Progenitor cell of endocrine pancreas (in vitro differentiated cells): ENCODE results near the gene PAEP. TPM values are rescaled to one million over a fixed set of nuclear protein-coding genes. Genes with fewer than 3 reads are reported as not detected.
"Not testable (repeated sequence)": the region's sequence is repeated elsewhere in the genome, so short reads cannot be mapped to it uniquely, and the experiment has no call there.

ENCODE experiments used
- DNase-seq: peaks from one replicate; pipeline ENCODE4 v3.0.0; 2021; ENCODE audit warnings: low spot score; ENCODE audit not compliant: unreplicated experiment
- H3K27ac Mint-ChIP-seq: 2 replicates; pipeline ENCODE4 v1.8.0; 2021; ENCODE audit warnings: mild to moderate bottlenecking, moderate library complexity, mixed read lengths
- H3K27me3 Mint-ChIP-seq: 2 replicates; pipeline ENCODE4 v1.8.0; 2021; ENCODE audit warnings: mixed read lengths
- H3K36me3 Mint-ChIP-seq: 2 replicates; pipeline ENCODE4 v1.8.0; 2022; ENCODE audit warnings: mixed read lengths; ENCODE audit not compliant: insufficient read depth
- H3K4me1 Mint-ChIP-seq: 2 replicates; pipeline ENCODE4 v1.8.0; 2021; ENCODE audit warnings: low read depth, mixed read lengths
- H3K4me3 Mint-ChIP-seq: 2 replicates; pipeline ENCODE4 v1.8.0; 2021; ENCODE audit warnings: low read depth, mild to moderate bottlenecking, moderate library complexity, mixed read lengths
- H3K9me3 Mint-ChIP-seq: 2 replicates; pipeline ENCODE4 v1.8.0; 2021; ENCODE audit warnings: low read depth, mixed read lengths
- total RNA-seq: library from RNA; stranded (reverse); gene quantifications from 2 replicates; pipeline ENCODE4 v1.2.1, GENCODE V29; 2021
- TF ChIP-seq, protein P1 (sequence below): fragments of 200-600 bp; sonication (generic); IDR thresholded peaks from one replicate; pipeline ENCODE4 v1.5.0; 2021; ENCODE audit warnings: antibody characterized with exemption, mild to moderate bottlenecking; ENCODE audit not compliant: unreplicated experiment

The PAEP gene
- total RNA-seq, 1 donor from 2014 or later = not detected

DNA sequence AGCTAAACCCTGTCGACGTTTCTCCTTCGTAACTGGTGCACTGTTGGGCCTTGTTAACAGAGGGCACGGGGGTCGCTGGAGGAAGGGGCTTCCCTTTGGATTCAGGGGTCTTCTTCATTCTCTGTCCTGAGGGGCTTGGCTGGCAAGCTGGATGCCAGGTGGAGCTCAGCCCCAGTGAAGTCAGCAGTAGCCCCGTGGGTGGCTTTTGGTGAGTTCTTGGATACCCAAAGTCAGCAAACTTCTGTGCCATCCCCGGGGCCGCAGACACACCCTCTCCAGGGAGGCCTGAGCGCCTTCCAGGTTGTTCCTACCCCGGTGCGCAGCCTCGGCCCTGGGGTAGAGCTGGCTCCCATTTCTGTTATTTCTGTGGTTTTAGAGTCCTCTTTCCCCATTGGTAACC, 27.9 kb upstream of the PAEP start:
- Mint-ChIP-seq H3K4me3 (no peak overlapping the region), H3K27ac (no peak overlapping the region), H3K9me3 (no peaks in the 10 kb centered on the region), H3K27me3 (peaks cover 54% of the 10 kb centered on the region), H3K36me3 (no peaks in the 10 kb centered on the region), H3K4me1 (peaks cover 6% of the 10 kb centered on the region)
- TF ChIP-seq, protein P1, sequence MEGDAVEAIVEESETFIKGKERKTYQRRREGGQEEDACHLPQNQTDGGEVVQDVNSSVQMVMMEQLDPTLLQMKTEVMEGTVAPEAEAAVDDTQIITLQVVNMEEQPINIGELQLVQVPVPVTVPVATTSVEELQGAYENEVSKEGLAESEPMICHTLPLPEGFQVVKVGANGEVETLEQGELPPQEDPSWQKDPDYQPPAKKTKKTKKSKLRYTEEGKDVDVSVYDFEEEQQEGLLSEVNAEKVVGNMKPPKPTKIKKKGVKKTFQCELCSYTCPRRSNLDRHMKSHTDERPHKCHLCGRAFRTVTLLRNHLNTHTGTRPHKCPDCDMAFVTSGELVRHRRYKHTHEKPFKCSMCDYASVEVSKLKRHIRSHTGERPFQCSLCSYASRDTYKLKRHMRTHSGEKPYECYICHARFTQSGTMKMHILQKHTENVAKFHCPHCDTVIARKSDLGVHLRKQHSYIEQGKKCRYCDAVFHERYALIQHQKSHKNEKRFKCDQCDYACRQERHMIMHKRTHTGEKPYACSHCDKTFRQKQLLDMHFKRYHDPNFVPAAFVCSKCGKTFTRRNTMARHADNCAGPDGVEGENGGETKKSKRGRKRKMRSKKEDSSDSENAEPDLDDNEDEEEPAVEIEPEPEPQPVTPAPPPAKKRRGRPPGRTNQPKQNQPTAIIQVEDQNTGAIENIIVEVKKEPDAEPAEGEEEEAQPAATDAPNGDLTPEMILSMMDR = no peak
- DNase-seq = no peak

DNA sequence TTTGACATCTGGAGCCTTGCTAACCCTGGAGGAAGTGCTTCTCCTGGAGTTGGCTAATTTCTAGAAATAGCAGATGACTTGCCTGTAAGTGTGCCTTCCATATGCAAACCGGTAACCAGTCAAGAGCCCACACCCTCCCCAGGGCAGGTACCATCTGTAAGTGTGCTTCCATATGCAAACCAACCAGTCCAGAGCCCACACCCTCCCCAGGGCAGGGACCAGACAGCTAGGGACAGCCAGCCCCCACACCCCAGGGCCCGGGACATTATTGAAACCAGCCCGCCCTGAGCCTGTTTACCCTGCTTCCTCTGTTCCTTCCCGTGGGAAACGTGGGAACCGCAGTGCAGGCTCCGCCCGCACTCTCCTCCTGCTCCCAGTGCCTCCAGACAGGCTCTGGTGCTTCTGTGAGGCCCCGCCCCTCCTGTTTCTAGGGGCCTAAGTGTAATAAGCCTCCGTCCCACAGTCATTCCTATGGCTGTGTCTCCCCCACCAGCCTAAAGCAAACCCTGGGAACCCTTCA, 27.3 kb upstream of the PAEP start:
- not testable (repeated sequence) for H3K9me3 Mint-ChIP-seq, H3K4me1 Mint-ChIP-seq, H3K36me3 Mint-ChIP-seq, DNase-seq, H3K4me3 Mint-ChIP-seq
- Mint-ChIP-seq H3K27me3 (peaks cover 57% of the 10 kb centered on the region), H3K27ac (peak overlapping the region; percentile 51)

DNA sequence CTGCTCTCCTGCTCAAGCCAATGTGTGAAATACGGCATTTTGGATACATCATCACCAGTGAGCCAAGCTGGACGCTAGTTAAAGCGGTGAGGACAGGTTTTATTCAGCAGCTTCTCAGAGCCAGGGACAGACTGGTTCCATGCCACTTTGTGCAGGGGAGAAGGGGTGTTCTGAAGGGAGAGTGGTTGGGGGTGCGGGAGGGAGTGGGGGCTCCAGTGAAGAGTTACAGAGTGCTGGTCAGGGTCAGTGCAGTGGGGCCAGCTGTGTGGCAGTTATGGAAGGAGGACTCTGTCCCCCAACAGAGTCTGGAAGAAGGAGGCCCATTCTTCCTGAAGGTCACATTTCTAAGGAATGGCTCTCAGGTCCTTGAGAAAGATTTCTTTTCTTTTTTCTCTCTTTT, 26.7 kb upstream of the PAEP start:
- not testable (repeated sequence) for DNase-seq, H3K4me1 Mint-ChIP-seq, H3K9me3 Mint-ChIP-seq, H3K4me3 Mint-ChIP-seq, H3K27ac Mint-ChIP-seq, H3K36me3 Mint-ChIP-seq
- H3K27me3 Mint-ChIP-seq = peaks cover 56% of the 10 kb centered on the region

DNA sequence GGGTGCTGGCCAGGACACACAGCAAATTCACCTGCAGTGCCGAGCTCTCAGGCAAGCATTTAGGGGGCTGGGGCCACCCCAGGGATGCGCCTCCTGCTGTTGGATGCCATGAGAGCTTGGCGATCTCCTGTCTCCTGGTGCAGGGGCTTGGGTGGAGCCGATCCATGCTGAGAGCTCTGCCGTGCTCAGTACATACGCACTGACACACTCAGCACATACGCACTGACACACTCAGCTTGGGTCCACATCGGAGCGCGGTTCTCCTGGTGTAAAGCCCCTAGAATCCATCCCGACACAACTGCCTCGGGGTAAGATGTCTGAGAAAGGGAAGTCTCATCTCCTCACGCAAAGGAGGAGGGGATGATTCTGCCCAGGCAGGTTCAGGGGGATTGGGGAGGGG, 25.9 kb upstream of the PAEP start:
- DNase-seq, H3K36me3 Mint-ChIP-seq, H3K27ac Mint-ChIP-seq, H3K4me3 Mint-ChIP-seq, H3K4me1 Mint-ChIP-seq, H3K9me3 Mint-ChIP-seq: not testable (repeated sequence)
- peaks cover 59% of the 10 kb centered on the region for H3K27me3 Mint-ChIP-seq

DNA sequence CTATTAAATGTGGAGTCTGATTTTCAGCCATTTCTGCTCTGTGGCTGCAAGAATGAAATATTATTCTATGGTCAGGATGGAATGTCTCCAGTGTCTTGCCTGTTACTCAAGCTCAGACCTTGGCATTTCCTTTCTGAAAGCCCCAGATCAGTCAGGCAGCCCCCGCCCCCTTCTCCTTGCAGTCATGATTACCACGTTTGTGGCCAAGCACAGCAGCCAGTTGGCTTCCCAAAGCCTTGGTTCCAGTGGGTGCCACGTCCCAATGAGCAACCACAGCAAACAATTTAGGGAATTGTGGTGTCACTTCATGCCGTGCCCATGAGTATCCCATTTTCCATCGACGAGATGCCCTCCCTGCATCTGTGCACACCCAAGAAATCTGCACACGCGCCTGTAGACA, 25.3 kb upstream of the PAEP start:
- Mint-ChIP-seq H3K27me3 (peaks cover 60% of the 10 kb centered on the region), H3K27ac (no peak overlapping the region), H3K36me3 (no peaks in the 10 kb centered on the region), H3K4me1 (peaks cover 2% of the 10 kb centered on the region), H3K9me3 (no peaks in the 10 kb centered on the region), H3K4me3 (no peak overlapping the region)
- TF ChIP-seq, protein P1 = no peak
- DNase-seq = no peak

DNA sequence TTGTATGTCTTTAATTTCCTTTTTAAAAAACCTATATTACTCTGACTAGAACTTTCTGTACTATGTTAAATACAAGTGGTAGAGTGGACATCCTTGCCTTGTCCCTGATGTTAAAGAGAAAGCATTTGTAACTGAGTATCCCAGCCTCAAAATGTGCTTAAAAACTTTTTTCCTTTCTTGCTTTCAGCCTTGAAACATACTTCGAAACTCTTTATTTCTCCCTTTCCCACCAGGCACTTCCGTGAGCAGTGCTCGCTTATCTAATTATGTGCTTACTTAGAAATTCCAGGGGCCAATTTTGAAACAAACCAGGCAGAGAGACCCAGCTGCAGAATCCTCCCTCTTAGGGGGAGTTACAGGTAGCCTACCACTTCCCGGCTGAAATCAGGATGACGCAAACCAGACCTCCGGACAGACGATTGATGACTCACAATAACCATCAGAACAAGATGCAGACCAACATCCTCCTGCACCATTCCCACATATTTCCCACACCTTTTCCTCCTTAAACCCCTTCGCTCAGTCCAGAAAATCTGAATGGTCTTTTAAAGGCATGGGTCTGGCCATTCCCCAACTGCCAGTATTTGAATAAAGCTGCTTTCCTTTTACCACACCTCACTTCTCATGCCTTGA, 18.2 kb upstream of the PAEP start:
- not testable (repeated sequence) for H3K27ac Mint-ChIP-seq, DNase-seq, H3K9me3 Mint-ChIP-seq, H3K4me1 Mint-ChIP-seq, H3K36me3 Mint-ChIP-seq, H3K4me3 Mint-ChIP-seq
- H3K27me3 Mint-ChIP-seq = peaks cover 40% of the 10 kb centered on the region

DNA sequence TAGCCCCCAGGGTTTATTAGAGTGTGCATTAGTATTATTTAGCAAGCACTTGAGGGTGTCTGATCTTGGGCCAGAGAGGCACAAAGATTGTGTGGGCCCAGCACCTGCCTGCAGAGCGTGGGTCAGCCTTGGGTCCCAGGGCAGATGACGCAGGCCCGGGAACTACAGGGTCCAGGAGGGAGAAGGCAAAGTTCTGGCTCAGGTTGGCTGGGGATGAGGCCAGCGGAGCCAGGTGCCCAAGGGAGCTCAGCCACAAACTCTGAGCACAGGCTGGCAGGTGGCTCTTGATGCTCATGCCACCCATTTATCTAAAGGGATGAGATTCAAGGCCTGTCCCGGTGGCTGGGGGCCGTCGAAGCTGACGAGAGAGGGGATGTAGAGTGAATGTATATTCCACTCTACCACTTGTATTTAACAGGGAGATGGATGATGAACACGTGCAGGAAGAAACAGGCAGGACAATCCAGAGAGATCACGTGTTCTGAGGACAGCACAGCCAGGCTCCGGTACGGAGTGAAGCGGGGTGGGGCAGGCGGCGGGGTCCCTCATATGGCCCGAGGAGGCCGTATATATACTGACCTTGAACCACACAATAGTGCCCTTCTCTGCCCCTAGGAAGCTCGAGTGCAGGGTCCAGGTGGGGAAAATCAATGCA, 16.4 kb upstream of the PAEP start:
- no peaks in the 10 kb centered on the region for H3K4me1 Mint-ChIP-seq
- H3K27me3 Mint-ChIP-seq = peaks cover 24% of the 10 kb centered on the region
- DNase-seq = no peak
- no peaks in the 10 kb centered on the region for H3K9me3 Mint-ChIP-seq
- no peak overlapping the region for H3K4me3 Mint-ChIP-seq
- TF ChIP-seq, protein P1 = no peak
- no peak overlapping the region for H3K27ac Mint-ChIP-seq
- no peaks in the 10 kb centered on the region for H3K36me3 Mint-ChIP-seq

DNA sequence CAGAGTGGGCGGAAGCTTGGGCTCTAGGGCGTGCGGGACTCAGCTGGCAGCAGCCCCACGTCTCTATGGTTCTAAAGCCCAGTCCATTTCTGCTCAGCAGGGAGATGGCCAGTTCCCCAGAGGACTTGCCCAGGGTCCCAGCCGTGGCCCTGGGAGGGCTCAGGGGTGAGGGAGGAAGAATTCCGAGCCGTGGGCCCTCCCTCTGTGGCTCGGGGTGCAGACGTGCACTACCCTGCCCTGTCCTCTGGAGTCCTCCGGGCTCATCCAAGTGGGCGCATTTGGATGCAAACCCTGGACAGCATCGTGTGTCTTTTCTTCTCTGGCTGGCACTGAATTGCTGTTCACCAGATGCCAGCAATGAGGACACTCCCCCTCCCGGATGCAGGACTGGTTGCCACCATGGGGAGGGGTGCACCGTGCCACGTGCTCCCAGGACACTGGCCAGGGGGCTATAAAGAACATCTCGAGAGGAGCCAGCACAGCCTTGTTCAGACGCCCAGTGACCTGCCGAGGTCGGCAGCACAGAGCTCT, 15.8 kb upstream of the PAEP start, which contains the start of gene OBP2A:
OBP2A (plus strand) TSS at position 481 of the 531 bp plus-strand sequence. CDS start 55 bp downstream, outside the sequence.
- H3K36me3 Mint-ChIP-seq, H3K9me3 Mint-ChIP-seq, H3K27ac Mint-ChIP-seq, DNase-seq, H3K4me3 Mint-ChIP-seq, H3K4me1 Mint-ChIP-seq: not testable (repeated sequence)
- peaks cover 20% of the 10 kb centered on the region for H3K27me3 Mint-ChIP-seq

DNA sequence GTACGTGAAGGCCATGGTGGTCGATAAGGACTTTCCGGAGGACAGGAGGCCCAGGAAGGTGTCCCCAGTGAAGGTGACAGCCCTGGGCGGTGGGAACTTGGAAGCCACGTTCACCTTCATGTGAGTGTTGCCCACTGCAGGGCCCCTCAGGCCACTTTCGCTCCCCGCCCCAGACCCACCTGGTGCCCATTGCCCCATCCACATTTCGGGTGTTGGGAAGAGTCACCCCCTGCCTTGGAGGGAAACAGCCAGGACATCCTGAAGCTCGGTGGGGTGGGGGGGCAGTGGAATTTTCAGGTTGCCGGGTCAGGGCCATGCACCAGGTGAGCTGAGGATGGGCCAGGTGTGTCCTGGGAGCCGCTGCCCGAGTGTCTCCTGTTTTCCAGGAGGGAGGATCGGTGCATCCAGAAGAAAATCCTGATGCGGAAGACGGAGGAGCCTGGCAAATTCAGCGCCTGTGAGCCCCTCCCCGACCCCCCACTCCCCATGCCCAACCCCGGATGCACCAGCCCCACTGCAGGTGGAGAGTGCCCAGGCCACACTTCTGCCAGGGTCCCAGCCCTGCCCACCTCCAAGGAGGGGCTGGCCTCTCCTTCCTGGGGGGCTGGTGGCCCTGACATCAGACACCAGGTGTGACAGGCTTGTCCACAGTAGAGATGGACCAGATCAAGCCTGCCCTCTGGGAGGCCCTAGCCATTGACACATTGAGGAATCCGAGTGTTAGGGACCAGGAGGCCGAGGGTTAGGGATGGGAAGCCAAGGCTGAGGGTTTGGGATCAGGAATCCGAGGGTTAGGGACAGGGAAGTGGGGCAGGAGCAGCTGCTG, 14.6 kb upstream of the PAEP start:
- not testable (repeated sequence) for H3K4me1 Mint-ChIP-seq

More for the DNA sequence above, 14.6 kb upstream of the PAEP start:
- DNase-seq, H3K27ac Mint-ChIP-seq, H3K9me3 Mint-ChIP-seq, H3K36me3 Mint-ChIP-seq, H3K4me3 Mint-ChIP-seq: not testable (repeated sequence)
- peaks cover 19% of the 10 kb centered on the region for H3K27me3 Mint-ChIP-seq
